ENCODE results near the gene EIPR1.

DNA sequence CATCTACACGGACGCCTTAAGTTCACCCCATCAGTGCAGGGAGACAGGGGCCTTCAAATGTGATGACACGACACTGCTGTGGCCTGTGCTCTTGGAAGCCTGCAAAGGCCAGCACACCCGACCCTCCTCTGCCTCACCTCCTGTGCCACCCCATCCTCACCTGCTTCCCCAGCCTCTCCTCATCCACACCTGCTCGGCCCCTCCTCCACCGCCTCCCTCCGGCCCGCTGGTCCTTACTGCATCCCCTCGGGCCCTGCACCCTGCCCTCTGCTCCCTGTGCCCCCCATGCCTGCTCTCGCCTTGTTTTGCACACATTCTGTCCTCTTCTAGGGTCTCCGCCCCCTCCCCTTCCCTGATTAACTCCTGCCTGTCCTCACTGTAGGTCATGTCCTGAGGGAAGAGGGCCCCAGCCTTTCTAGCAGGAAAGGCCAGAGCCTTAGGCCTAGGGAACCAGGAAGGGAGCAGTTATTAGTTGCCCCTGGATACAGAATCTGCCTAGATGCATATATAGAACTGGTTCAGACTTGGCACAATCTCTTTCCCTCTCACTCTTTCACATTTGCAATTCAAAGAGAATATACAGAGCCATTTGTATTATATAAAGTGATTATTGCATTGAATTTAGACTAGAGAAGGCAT lies 41.3 kb upstream of the EIPR1 start:
- TF ChIP-seq, protein P1, sequence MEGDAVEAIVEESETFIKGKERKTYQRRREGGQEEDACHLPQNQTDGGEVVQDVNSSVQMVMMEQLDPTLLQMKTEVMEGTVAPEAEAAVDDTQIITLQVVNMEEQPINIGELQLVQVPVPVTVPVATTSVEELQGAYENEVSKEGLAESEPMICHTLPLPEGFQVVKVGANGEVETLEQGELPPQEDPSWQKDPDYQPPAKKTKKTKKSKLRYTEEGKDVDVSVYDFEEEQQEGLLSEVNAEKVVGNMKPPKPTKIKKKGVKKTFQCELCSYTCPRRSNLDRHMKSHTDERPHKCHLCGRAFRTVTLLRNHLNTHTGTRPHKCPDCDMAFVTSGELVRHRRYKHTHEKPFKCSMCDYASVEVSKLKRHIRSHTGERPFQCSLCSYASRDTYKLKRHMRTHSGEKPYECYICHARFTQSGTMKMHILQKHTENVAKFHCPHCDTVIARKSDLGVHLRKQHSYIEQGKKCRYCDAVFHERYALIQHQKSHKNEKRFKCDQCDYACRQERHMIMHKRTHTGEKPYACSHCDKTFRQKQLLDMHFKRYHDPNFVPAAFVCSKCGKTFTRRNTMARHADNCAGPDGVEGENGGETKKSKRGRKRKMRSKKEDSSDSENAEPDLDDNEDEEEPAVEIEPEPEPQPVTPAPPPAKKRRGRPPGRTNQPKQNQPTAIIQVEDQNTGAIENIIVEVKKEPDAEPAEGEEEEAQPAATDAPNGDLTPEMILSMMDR (IDR thresholded peaks at IDR 0.05; ENCODE audit: insufficient read depth, low read length, poor library complexity, severe bottlenecking): no peak
- no peak for TF ChIP-seq EZH2phosphoT487 (conservative IDR thresholded peaks at IDR 0.05; ENCODE audit: low read length)
